Coronary artery (tissue), 2 donors: Measurements from ENCODE around the gene UPK1B.
A peak's percentile ranks its signal among the peaks of the same experiment; 100 is the strongest.

Experiments used
- DNase-seq: peaks from one replicate; pipeline ENCODE4 v3.0.0-alpha.2; 2017; ENCODE audit warnings: low spot score
- H3K27ac ChIP-seq, 2 donors: fragments of 200-600 bp; sonication (generic); one replicate each; pipeline ENCODE4 v1.5.1; 2016 to 2019
- H3K4me3 ChIP-seq: fragments of 200-600 bp; sonication (generic); 2 replicates; pipeline ENCODE4 v1.5.1; 2016; ENCODE audit warnings: mild to moderate bottlenecking, moderate library complexity
- TF ChIP-seq, protein P1 (sequence below): fragments of 200-600 bp; sonication (generic); IDR thresholded peaks from one replicate; pipeline ENCODE4 v1.5.1; 2019; ENCODE audit warnings: antibody characterized with exemption

UPK1B gene

GRCh38 chr3:119230745-119231144, 57.3 kb downstream of the UPK1B start:
- Histone ChIP-seq H3K27ac (no peak overlapping the region), H3K4me3 (no peak overlapping the region)
- DNase-seq = no peak
- TF ChIP-seq, protein P1, sequence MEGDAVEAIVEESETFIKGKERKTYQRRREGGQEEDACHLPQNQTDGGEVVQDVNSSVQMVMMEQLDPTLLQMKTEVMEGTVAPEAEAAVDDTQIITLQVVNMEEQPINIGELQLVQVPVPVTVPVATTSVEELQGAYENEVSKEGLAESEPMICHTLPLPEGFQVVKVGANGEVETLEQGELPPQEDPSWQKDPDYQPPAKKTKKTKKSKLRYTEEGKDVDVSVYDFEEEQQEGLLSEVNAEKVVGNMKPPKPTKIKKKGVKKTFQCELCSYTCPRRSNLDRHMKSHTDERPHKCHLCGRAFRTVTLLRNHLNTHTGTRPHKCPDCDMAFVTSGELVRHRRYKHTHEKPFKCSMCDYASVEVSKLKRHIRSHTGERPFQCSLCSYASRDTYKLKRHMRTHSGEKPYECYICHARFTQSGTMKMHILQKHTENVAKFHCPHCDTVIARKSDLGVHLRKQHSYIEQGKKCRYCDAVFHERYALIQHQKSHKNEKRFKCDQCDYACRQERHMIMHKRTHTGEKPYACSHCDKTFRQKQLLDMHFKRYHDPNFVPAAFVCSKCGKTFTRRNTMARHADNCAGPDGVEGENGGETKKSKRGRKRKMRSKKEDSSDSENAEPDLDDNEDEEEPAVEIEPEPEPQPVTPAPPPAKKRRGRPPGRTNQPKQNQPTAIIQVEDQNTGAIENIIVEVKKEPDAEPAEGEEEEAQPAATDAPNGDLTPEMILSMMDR = no peak

DNA sequence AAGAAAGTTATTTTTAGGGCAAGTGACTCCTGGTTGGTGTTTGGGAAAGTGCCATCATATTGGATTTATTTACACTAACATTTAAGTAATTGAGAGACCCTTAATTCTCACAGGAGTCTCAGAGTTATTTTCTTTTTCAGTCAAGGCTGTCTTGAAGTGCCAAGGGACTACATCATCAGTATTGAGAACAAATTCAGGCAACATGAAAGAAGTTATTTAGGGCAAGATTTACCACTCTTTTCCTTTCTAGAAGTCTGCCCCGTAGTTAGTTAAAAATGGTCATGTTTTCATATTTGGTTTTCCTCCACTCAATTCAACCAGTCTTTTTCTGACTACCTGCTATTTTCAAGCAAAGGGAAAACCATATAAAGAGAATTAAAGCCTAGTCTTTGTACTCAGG, 61.2 kb downstream of the UPK1B start:
- Histone ChIP-seq H3K27ac (no peak overlapping the region), H3K4me3 (no peak overlapping the region)
- DNase-seq = no peak
- TF ChIP-seq, protein P1 = no peak

DNA sequence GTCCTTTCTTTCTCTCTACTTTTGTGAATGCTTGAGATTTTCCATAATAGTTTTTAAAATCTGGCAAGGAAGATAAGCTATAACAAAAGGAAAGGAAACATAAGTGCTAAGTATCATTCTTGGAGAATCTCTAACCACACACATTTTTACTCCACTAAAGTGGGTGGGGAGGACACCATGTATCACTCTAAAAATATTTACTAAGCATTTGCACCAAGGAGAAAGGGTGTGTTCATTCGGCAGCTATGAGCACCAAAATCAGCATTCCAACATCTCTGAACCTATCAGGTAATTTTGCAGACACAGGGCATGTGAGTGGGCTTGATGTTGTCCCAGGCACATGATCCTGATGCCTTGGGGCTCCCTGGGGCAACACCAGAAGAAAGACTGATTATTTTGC, 61.8 kb downstream of the UPK1B start:
- Histone ChIP-seq H3K4me3 (no peak overlapping the region), H3K27ac (no peak overlapping the region)
- DNase-seq = no peak
- TF ChIP-seq, protein P1 = no peak

DNA sequence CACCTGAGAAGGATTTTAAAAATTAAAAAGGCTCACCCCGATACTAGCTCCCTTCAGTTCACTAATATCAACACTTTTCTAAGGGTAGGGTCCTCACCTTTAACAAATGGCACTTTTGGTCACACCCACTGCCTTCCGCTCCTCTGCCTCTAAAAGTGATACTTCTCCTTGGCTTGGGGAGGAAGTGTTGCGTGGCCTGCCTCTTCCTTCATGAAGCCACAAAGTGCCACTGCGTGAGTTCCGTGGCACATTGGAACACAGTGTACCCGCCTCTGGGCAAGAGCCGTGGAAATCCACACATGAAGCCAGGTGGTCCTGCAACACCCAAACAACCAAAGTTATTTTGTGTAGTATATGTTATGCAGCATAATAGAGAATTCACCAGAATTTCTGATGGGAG, 63.4 kb downstream of the UPK1B start:
- TF ChIP-seq, protein P1 = no peak
- Histone ChIP-seq H3K27ac (no peak overlapping the region), H3K4me3 (no peak overlapping the region)
- DNase-seq = no peak

GRCh38 chr3:119237299-119237698, 63.9 kb downstream of the UPK1B start:
- TF ChIP-seq, protein P1 = no peak
- no peak overlapping the region for H3K4me3 ChIP-seq
- H3K27ac ChIP-seq = no peak overlapping the region
- DNase-seq = no peak

GRCh38 chr3:119238363-119238762, 65.0 kb downstream of the UPK1B start:
- TF ChIP-seq, protein P1 = no peak

DNA sequence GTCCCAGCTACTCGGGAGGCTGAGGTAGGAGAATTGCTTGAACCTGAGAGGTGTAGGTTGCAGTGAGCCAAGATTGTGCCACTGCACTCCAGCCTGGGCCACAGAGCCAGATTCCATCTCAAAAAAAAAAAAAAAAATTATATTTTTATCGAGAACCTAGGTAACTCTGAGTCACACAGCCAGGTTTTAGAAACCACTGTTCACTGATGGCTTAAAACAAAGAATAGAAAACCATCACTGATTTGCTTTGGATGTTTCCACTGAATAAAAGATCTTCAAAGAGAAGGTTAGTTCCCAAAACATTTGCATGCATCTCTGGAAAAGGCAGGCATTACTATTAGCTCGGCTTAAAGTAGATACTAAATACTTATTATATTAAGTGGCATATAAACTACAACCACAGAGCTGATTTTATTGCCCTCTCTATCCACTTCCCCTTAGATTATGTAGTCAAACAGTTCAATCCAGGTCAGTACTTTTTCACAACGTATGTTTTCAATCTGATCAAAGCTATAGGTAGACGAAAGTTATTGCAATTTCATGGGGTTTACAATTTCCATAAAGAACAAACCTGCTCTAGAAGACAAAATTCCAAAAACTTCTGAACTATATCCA, 65.9 kb downstream of the UPK1B start:
- DNase-seq = no peak
- TF ChIP-seq, protein P1 = no peak
- H3K27ac ChIP-seq = peak overlapping the region; percentile 94 to 95
- H3K4me3 ChIP-seq = peak overlapping the region; percentile 81

More at GRCh38 chr3:119238363-119238762, 65.0 kb downstream of the UPK1B start:
- Histone ChIP-seq H3K27ac (peak overlapping the region in 1 of 2 donors; percentile 43), H3K4me3 (peak overlapping the region; percentile 41)
- no peak for DNase-seq
